Body of pancreas (tissue), 4 donors: ENCODE data around the gene SLC17A1. TPM values are rescaled to one million over a fixed set of nuclear protein-coding genes. Genes with fewer than 3 reads are reported as not detected.

ENCODE experiments used
- ATAC-seq: fragments of 150-250 bp; one replicate; pipeline ENCODE4 v1.9.1; 2016
- DNase-seq, 4 donors: peaks; one replicate each; pipeline ENCODE4 v3.0.0-alpha.2; 2019
- H3K27ac ChIP-seq, 4 donors: fragments of 200-600 bp; sonication (generic); 1 replicate in 3 of 4; 2 replicates in 1 of 4; pipeline versions ENCODE4 v1.5.1 to v1.6.1; 2016 to 2019; ENCODE audit warnings: mild to moderate bottlenecking in 1 of 4, mixed read lengths in 1 of 4, moderate library complexity in 1 of 4
- H3K27me3 ChIP-seq, 2 donors: fragments of 200-600 bp; sonication (generic); one replicate each; pipeline ENCODE4 v1.6.0; 2016; ENCODE audit warnings: mild to moderate bottlenecking in 1 of 2
- H3K36me3 ChIP-seq, 2 donors: fragments of 200-600 bp; sonication (generic); replicated peaks in 1 of 2; 2 replicates each; pipeline ENCODE4 v1.5.1; 2016; ENCODE audit warnings: low read depth in 2 of 2; ENCODE audit not compliant: insufficient read depth in 1 of 2
- H3K4me1 ChIP-seq: fragments of 200-600 bp; sonication (generic); one replicate; pipeline ENCODE4 v1.6.0; 2016
- H3K4me3 ChIP-seq, 2 donors: fragments of 200-600 bp; sonication (generic); 1 replicate in 1 of 2; 2 replicates in 1 of 2; pipeline ENCODE4 v1.5.1; 2016 to 2019
- H3K9me3 ChIP-seq, 3 donors: fragments of 200-600 bp; sonication (generic); 1 replicate in 2 of 3; 2 replicates in 1 of 3; pipeline ENCODE4 v1.5.1; 2016
- CTCF ChIP-seq, 7 experiments: fragments of 450-650 bp in 4 of 7; fragments of 200-600 bp in 3 of 7; sonication (generic) in 3 of 7; IDR thresholded peaks; one replicate each; pipeline ENCODE4 v1.5.1; 2016 to 2019; ENCODE audit warnings: antibody characterized with exemption in 7 of 7
- POLR2A ChIP-seq, 3 donors: fragments of 450-650 bp; IDR thresholded peaks; one replicate each; pipeline ENCODE4 v1.6.1; 2016; ENCODE audit warnings: antibody characterized with exemption in 3 of 3, mild to moderate bottlenecking in 2 of 3
- WGBS, 2 donors: methylation state at CpG; one replicate each; pipeline ENCODE4 v1.1.5; 2017; 5-methylcytosine and 5-hydroxymethylcytosine counted together
- intact Hi-C: fragments of 100-400 bp; cut with DNase I; formaldehyde crosslinking; loops from one replicate; pipeline ENCODE4 v1.15.1; 2023
- total RNA-seq, 2 donors: library from RNA; depleted of rRNA; stranded (reverse); fragments of >200 nt; gene quantifications; one replicate each; pipeline ENCODE4 v1.1.0, GENCODE V29; 2016

The SLC17A1 gene
- total RNA-seq, 2 donors from 2014 or later, result not detected

- H3K4me1 ChIP-seq, result no peaks in the 10 kb centered on the region
- ATAC-seq, result no peak
- TF ChIP-seq POLR2A (IDR thresholded peaks at IDR 0.05), result no peak
- TF ChIP-seq CTCF (IDR thresholded peaks at IDR 0.05), result no peak
- H3K27me3 ChIP-seq, result no peaks in the 10 kb centered on the region
- no peak overlapping the region for H3K27ac ChIP-seq
- no peak overlapping the region for H3K4me3 ChIP-seq
- no peaks in the 10 kb centered on the region for H3K36me3 ChIP-seq
- H3K9me3 ChIP-seq, result no peaks in the 10 kb centered on the region
- intact Hi-C loops, result no loop called here
- no peak for DNase-seq
These were observed 1.3 kb upstream of the SLC17A1 start for GRCh38 chr6:25833136-25833535.

- intact Hi-C loops, result no loop called here
- no peaks in the 10 kb centered on the region for H3K9me3 ChIP-seq
- no peaks in the 10 kb centered on the region for H3K27me3 ChIP-seq
- H3K36me3 ChIP-seq, result no peaks in the 10 kb centered on the region
- DNase-seq (no peak), ATAC-seq (no peak)
- H3K4me1 ChIP-seq, result no peaks in the 10 kb centered on the region
- TF ChIP-seq POLR2A (IDR thresholded peaks at IDR 0.05) (no peak), CTCF (IDR thresholded peaks at IDR 0.05) (no peak)
- no peak overlapping the region for H3K4me3 ChIP-seq
- H3K27ac ChIP-seq, result no peak overlapping the region
- WGBS, 2 donors, result 64 to 93% methylated on average over 3 of the region's 3 CpGs
These were observed 818 bp upstream of the SLC17A1 start for GRCh38 chr6:25832670-25833069.

GRCh38 chr6:25832307-25832662, 433 bp upstream of the SLC17A1 start:
- TF ChIP-seq POLR2A (IDR thresholded peaks at IDR 0.05) (no peak), CTCF (IDR thresholded peaks at IDR 0.05) (no peak)
- H3K36me3 ChIP-seq, result no peaks in the 10 kb centered on the region
- no peak overlapping the region for H3K4me3 ChIP-seq
- ATAC-seq (no peak), DNase-seq (no peak)
- intact Hi-C loops, result no loop called here
- no peaks in the 10 kb centered on the region for H3K27me3 ChIP-seq
- no peaks in the 10 kb centered on the region for H3K4me1 ChIP-seq
- no peak overlapping the region for H3K27ac ChIP-seq
- H3K9me3 ChIP-seq, result no peaks in the 10 kb centered on the region

GRCh38 chr6:25830458-25830857, 1.4 kb downstream of the SLC17A1 start:
- Histone ChIP-seq H3K36me3 (no peaks in the 10 kb centered on the region), H3K4me1 (no peaks in the 10 kb centered on the region), H3K27ac (no peak overlapping the region), H3K9me3 (no peaks in the 10 kb centered on the region), H3K27me3 (no peaks in the 10 kb centered on the region), H3K4me3 (no peak overlapping the region)
- DNase-seq (no peak), ATAC-seq (no peak)
- intact Hi-C loops, result no loop called here
- WGBS, 2 donors, result 73 to 76% methylated on average over 4 of the region's 4 CpGs
- no peak for TF ChIP-seq CTCF (IDR thresholded peaks at IDR 0.05)

- WGBS, 2 donors, result 80 to 94% methylated on average over 1 of the region's 1 CpG
- H3K4me1 ChIP-seq, result no peaks in the 10 kb centered on the region
- intact Hi-C loops, result no loop called here
- no peaks in the 10 kb centered on the region for H3K27me3 ChIP-seq
- TF ChIP-seq CTCF (IDR thresholded peaks at IDR 0.05) (no peak), POLR2A (IDR thresholded peaks at IDR 0.05) (no peak)
- DNase-seq (no peak), ATAC-seq (no peak)
- H3K9me3 ChIP-seq, result no peaks in the 10 kb centered on the region
- H3K4me3 ChIP-seq, result no peak overlapping the region
- H3K27ac ChIP-seq, result no peak overlapping the region
- no peaks in the 10 kb centered on the region for H3K36me3 ChIP-seq
These were observed 2.5 kb downstream of the SLC17A1 start for GRCh38 chr6:25829375-25829774.
